NCI-H2171 (cell line): ENCODE measurements around the gene FTH1.
A peak's percentile ranks its signal among the peaks of the same experiment; 100 is the strongest.
"Not testable (repeated sequence)": the region's sequence is repeated elsewhere in the genome, so short reads cannot be mapped to it uniquely, and the experiment has no call there.

Experiments
- DNase-seq: peaks from one replicate; lab custom pipeline; 2025; lab: John Stamatoyannopoulos, UW

FTH1 gene

DNA sequence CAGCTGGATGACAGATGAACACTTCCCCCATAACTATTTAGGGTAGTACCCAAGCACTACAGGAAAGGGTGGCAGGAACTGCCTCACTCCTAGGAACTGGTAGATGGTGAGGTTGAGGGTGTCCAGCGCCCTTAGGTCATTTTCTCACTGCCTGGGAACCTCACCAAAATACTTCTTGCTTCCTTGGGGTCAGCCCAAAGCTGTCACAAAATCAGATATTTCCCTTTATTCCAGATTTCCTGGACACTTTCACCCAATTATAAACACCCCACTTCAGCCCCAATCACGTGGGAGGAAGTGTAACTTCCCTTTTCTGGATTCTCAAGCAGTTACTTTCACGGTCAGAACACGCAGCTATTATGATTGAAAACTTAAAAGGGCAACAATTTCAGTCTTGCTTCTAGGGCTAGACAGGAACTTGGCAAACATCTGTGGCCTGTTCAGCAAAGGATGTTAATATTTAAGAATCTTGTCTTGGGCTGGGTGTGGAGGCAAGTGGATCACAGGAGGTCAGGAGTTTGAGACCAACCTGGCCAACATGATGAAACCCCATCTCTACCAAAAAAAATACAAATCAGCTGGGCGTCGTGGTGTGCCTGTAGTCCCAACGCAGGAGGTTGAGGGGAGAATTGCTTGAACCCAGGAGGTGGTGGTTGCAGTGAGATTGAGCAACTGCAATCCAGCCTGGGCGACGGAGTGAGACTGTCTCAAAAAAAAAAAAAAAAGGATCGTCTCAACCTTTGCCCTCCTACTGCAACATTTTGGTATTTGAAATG lies 4.0 kb downstream of the FTH1 start:
- no peak for DNase-seq

GRCh38 chr11:61963016-61963281 lies 4.5 kb downstream of the FTH1 start:
- DNase-seq: no peak

- DNase-seq: no peak
These were observed 5.0 kb downstream of the FTH1 start for GRCh38 chr11:61962213-61963015.

- DNase-seq: no peak
These were observed 5.7 kb downstream of the FTH1 start for GRCh38 chr11:61961570-61962212.

DNA sequence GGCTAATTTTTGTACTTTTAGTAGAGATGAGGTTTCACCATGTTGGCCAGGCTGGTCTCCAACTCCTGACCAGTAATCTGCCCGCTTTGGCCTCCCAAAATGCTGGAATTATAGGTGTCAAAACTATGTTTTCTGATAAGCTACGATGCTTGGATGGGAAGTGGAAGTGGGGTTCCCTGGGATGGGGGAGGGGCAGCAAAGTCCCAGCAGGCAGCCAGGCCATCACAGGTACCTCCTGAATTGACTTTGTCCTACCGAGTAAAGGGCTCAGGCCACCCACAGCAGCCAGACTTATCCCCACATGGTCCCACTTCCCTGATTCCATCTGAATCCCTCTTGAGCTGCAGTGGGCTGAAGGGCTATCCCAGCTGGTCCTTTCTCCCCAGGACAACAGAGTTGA lies 6.9 kb downstream of the FTH1 start:
- no peak for DNase-seq

GRCh38 chr11:61959678-61960077 lies 7.8 kb downstream of the FTH1 start:
- no peak for DNase-seq

GRCh38 chr11:61959114-61959513 lies 8.3 kb downstream of the FTH1 start:
- no peak for DNase-seq

GRCh38 chr11:61958590-61958989 lies 8.8 kb downstream of the FTH1 start:
- DNase-seq: no peak

GRCh38 chr11:61957021-61957770 lies 10.2 kb downstream of the FTH1 start:
- DNase-seq: no peak

DNA sequence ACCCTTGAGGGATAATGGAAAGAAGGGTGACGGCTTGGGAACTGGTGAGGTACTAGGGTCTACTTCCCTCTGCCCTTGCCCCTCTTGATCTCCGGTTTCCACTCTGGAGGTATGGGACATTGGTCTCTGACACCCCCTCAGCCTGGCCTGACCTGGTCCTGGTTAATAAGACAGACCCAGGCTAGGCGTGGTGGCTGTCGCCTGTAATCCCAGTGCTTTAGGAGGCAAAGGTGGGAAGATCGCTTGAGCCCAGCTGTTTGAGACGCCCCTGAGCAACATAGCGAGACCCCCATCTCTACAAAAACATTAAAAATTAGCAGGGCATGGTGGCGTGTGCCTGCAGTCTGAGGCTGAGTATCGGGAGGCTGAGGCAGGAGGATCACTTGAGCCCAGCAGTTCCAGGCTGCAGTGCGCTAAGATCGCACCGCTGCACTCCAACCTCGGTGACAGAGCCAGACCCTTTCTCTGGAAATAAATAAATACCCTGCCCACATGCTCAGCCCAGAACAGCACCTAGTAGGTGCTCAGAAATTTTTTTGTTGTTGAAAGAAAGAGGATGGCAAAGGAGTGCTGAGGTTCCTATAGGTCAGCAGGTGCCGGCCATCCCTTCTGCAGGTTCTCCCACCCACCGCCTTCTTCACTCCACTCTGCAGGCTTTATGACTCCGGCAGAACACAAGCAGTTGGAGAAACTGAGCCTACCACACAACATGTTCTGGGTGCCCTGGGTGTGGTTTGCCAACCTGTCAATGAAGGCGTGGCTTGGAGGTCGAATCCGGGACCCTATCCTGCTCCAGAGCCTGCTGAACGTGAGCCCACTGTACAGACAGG lies 11.0 kb downstream of the FTH1 start:
- DNase-seq: no peak

GRCh38 chr11:61955422-61956135 lies 11.9 kb downstream of the FTH1 start:
- DNase-seq: no peak

- no peak for DNase-seq
These were observed 12.5 kb downstream of the FTH1 start for GRCh38 chr11:61954851-61955421.

GRCh38 chr11:61954106-61954850 lies 13.2 kb downstream of the FTH1 start:
- no peak for DNase-seq

DNA sequence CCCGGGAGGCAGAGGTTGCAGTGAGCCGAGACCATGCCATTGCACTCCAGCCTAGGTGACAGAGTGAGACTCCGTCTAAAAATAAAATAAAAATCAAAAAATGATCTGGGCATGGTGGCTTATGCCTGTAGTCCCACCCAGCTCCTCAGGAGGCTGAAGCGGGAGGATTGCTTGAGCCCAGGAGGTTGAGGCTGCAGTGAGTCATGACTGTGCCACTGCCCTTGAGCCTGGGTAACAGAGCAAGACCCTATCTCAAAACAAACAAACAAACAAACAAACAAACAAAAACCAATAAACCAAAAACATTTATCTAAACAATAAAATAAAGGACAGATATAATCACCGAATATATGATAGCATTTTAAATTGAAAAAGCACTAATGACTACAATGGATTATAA lies 13.8 kb downstream of the FTH1 start:
- not testable (repeated sequence) for DNase-seq

DNA sequence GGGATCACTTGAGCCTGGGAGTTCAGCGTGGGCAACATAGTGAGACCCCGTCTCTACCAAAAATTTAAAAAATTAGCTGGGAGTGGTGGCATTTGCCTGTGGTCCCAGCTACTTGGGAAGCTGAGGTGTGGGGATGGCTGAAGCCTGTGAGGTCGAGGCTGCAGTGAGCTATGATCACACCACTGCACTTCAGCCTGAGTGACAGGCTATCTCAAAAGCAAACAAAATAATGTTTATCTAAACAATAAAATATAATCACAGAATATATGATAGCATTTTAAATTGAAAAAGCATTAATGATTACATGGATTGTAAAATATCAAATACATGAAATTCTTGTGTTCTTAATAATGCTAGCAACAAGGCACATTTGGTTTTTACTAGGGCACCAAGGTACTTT lies 14.6 kb downstream of the FTH1 start:
- DNase-seq: no peak

DNA sequence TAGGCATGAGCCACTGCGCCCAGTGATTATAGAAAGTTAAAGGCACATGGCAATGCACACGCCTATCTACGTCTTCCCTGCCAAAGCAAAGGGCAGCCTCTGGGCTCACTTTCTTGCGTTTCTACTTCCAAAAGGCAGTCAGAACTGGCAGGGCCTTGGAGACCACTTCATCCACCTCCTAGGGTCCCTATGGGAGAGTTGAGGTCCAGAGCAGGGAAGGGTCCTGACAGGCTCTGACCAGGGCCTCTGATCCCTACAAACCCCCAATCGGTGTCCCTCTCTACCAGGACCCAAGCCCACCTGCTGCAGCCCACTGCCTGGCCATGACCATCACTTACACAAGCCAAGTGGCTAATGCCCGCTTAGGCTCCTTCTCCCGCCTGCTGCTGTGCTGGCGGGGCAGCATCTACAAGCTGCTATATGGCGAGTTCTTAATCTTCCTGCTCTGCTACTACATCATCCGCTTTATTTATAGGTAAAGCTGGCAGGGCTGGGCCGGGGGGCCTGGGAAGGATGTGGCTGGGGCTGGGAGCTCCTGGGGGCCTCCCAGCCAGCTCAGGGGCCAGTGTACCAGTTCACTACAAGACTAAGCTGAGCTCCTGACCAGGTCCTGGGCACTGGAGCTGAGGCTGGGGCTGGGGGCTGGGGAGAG lies 15.8 kb downstream of the FTH1 start:
- DNase-seq: no peak

DNA sequence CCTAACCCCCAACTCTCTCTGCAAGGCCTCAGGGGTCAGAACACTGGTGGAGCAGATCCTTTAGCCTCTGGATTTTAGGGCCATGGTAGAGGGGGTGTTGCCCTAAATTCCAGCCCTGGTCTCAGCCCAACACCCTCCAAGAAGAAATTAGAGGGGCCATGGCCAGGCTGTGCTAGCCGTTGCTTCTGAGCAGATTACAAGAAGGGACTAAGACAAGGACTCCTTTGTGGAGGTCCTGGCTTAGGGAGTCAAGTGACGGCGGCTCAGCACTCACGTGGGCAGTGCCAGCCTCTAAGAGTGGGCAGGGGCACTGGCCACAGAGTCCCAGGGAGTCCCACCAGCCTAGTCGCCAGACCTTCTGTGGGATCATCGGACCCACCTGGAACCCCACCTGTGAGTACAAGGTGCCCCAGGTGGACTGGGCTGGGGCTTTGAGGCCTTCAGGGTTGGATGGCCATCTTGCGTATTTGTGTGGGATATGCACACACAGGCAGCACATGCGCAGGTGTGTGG lies 17.3 kb downstream of the FTH1 start, which contains the start of gene BEST1:
TSS of gene BEST1 (plus strand) at position 317 of the 513 bp plus-strand sequence. CDS start 1,456 bp downstream, outside the sequence.
- no peak for DNase-seq

DNA sequence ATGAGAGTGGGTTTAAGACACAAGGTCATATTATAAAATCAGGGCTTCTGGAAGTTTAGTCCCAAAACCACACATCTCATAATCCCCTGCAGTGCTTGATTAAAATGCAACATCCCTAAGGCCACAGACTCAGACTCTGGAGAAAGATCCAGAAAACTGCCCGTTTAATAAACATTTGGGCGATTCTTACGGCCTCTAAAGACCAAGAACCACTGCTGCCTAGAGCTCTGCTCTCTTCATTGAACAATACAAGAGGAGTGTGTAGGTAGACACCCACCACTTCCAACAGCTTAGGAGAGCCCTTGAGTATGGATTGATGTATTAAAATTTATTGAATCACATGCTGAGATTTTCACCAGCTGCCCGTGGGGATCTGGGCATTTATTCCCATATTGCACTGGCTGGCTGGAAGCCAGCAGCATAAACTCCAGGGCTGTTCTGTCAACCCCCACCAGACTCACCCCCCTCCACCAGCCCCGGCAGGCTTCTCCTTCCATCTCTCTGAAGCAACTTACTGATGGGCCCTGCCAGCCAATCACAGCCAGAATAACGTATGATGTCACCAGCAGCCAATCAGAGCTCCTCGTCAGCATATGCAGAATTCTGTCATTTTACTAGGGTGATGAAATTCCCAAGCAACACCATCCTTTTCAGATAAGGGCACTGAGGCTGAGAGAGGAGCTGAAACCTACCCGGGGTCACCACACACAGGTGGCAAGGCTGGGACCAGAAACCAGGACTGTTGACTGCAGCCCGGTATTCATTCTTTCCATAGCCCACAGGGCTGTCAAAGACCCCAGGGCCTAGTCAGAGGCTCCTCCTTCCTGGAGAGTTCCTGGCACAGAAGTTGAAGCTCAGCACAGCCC lies 18.0 kb downstream of the FTH1 start:
- peak; percentile 53 for DNase-seq
